CD14-positive monocyte (primary cell): ENCODE measurements around the gene BTAF1. TPM values are rescaled to one million over a fixed set of nuclear protein-coding genes. Genes with fewer than 3 reads are reported as not detected.

Experiments used
- DNase-seq, 3 donors: peaks; one replicate each; pipeline ENCODE4 v3.0.0-alpha.2; 2011 to 2022
- H2AFZ ChIP-seq: 2 replicates; pipeline ENCODE4 v1.6.0; 2012; ENCODE audit warnings: mild to moderate bottlenecking, low read depth, low read length, inconsistent platforms; ENCODE audit not compliant: insufficient read depth, poor library complexity, severe bottlenecking
- H3K27ac ChIP-seq, 2 donors: 1 replicate in 1 of 2; 2 replicates in 1 of 2; pipeline ENCODE4 v1.5.1; 2012 to 2013; ENCODE audit warnings: low read length in 2 of 2, control low read depth in 1 of 2, inconsistent platforms in 1 of 2, low read depth in 1 of 2, mild to moderate bottlenecking in 1 of 2
- H3K27me3 ChIP-seq, 2 donors: one replicate each; pipeline versions ENCODE4 v1.6.0 to v1.6.1; 2011 to 2013; ENCODE audit warnings: low read length in 2 of 2; ENCODE audit not compliant: control insufficient read depth in 2 of 2, insufficient read depth in 2 of 2
- H3K36me3 ChIP-seq, 2 donors: replicated peaks in 1 of 2; 1 replicate in 1 of 2; 2 replicates in 1 of 2; pipeline versions ENCODE4 v1.5.1 to v1.6.1; 2012 to 2013; ENCODE audit warnings: low read length in 2 of 2, control low read depth in 1 of 2, inconsistent platforms in 1 of 2, mild to moderate bottlenecking in 1 of 2; ENCODE audit not compliant: insufficient read depth in 2 of 2, control insufficient read depth in 1 of 2
- H3K4me1 ChIP-seq, 2 donors: 1 replicate in 1 of 2; 2 replicates in 1 of 2; pipeline versions ENCODE4 v1.5.1 to v1.6.1; 2012 to 2013; ENCODE audit warnings: low read length in 2 of 2, control low read depth in 1 of 2, inconsistent platforms in 1 of 2, mild to moderate bottlenecking in 1 of 2, moderate library complexity in 1 of 2; ENCODE audit not compliant: insufficient read depth in 2 of 2, control insufficient read depth in 1 of 2
- H3K4me2 ChIP-seq: replicated peaks from 2 replicates; pipeline ENCODE3; 2012; ENCODE audit warnings: low read length, moderate library complexity, mild to moderate bottlenecking; ENCODE audit not compliant: poor library complexity, severe bottlenecking; ENCODE audit errors: extremely low read depth
- H3K4me3 ChIP-seq, 3 experiments: fragments of 200-600 bp in 1 of 3; sonication (generic) in 1 of 3; replicated peaks in 1 of 3; 1 replicate in 2 of 3; 2 replicates in 1 of 3; pipeline ENCODE4 v1.5.1; 2011 to 2013; ENCODE audit warnings: low read length in 3 of 3, mild to moderate bottlenecking in 3 of 3, control low read depth in 2 of 3, low read depth in 2 of 3, inconsistent platforms in 1 of 3, moderate library complexity in 1 of 3
- H3K79me2 ChIP-seq: 2 replicates; pipeline ENCODE4 v1.6.0; 2012; ENCODE audit warnings: mild to moderate bottlenecking, control low read depth, inconsistent platforms, low read length, moderate library complexity; ENCODE audit not compliant: insufficient read depth
- H3K9ac ChIP-seq: 2 replicates; pipeline ENCODE4 v1.6.0; 2017; ENCODE audit warnings: low read length, mild to moderate bottlenecking; ENCODE audit not compliant: insufficient read depth, poor library complexity, severe bottlenecking
- H3K9me3 ChIP-seq, 2 donors: replicated peaks in 1 of 2; 1 replicate in 1 of 2; 2 replicates in 1 of 2; pipeline versions ENCODE4 v1.5.1 to v1.6.1; 2012 to 2013; ENCODE audit warnings: low read length in 2 of 2, control low read depth in 1 of 2; ENCODE audit not compliant: control insufficient read depth in 1 of 2, insufficient read depth in 1 of 2
- H4K20me1 ChIP-seq: 2 replicates; pipeline ENCODE4 v1.6.0; 2012; ENCODE audit warnings: mild to moderate bottlenecking, low read length, control low read depth, moderate library complexity; ENCODE audit not compliant: insufficient read depth
- H3K27ac Mint-ChIP-seq, 7 donors: one replicate each; pipeline ENCODE4 v1.8.0; 2020; ENCODE audit warnings: mild to moderate bottlenecking in 7 of 7, mixed read lengths in 7 of 7, moderate library complexity in 6 of 7, inconsistent platforms in 2 of 7
- H3K27me3 Mint-ChIP-seq, 3 donors: one replicate each; pipeline ENCODE4 v1.8.0; 2021 to 2022; ENCODE audit warnings: low read depth in 3 of 3, mild to moderate bottlenecking in 3 of 3, mixed read lengths in 3 of 3, moderate library complexity in 3 of 3, inconsistent platforms in 1 of 3
- H3K36me3 Mint-ChIP-seq, 2 donors: one replicate each; pipeline ENCODE4 v1.8.0; 2020; ENCODE audit warnings: mixed read lengths in 2 of 2, inconsistent platforms in 1 of 2, mild to moderate bottlenecking in 1 of 2
- H3K4me1 Mint-ChIP-seq: one replicate; pipeline ENCODE4 v1.8.0; 2020; ENCODE audit warnings: mild to moderate bottlenecking, mixed read lengths
- H3K4me3 Mint-ChIP-seq, 2 donors: one replicate each; pipeline ENCODE4 v1.8.0; 2020; ENCODE audit warnings: mild to moderate bottlenecking in 2 of 2, mixed read lengths in 2 of 2, moderate library complexity in 1 of 2
- H3K9me3 Mint-ChIP-seq, 7 donors: one replicate each; pipeline ENCODE4 v1.8.0; 2020 to 2022; ENCODE audit warnings: mixed read lengths in 7 of 7, mild to moderate bottlenecking in 6 of 7, moderate library complexity in 6 of 7, inconsistent platforms in 2 of 7
- CTCF ChIP-seq: fragments of 200-600 bp; IDR thresholded peaks from one replicate; pipeline ENCODE4 v1.8.0; 2022; ENCODE audit warnings: antibody characterized with exemption, mild to moderate bottlenecking
- WGBS: methylation state at CpG from one replicate; pipeline ENCODE4 v1.1.5; 2013; ENCODE audit warnings: missing lambda C conversion rate; ENCODE audit not compliant: insufficient coverage; 5-methylcytosine and 5-hydroxymethylcytosine counted together
- intact Hi-C, 2 donors: fragments of 100-400 bp; cut with micrococcal nuclease; formaldehyde crosslinking; loops; one replicate each; pipeline versions ENCODE4 v1.15.0 to v1.15.1; 2023
- polyA plus RNA-seq, 3 donors: library from polyadenylated mRNA; depleted of rRNA in 1 of 3; unstranded in 2 of 3; stranded (reverse) in 1 of 3; fragments of 300-500 nt in 2 of 3; fragments of >200 nt in 1 of 3; fragmentation: Illumina TruSeq in 2 of 3; gene quantifications; 1 replicate in 2 of 3; 2 replicates in 1 of 3; pipeline ENCODE4 v1.2.3, GENCODE V29; 2012 to 2021

Gene BTAF1
- polyA plus RNA-seq, 3 donors, result 3.7 to 59.8 (median 5.1) TPM

GRCh38 chr10:92064506-92064905 lies 140.9 kb downstream of the BTAF1 start:
- intact Hi-C loops, result no loop called here
- Mint-ChIP-seq H3K27ac (peak overlapping the region in 1 of 7 donors; percentile 20), H3K4me3 (no peak overlapping the region), H3K27me3 (no peaks in the 10 kb centered on the region), H3K9me3 (peaks cover 0 to 1% (median 0%) of the 10 kb centered on the region in 7 donors), H3K36me3 (peaks cover 13 to 18% of the 10 kb centered on the region in 2 donors), H3K4me1 (peaks cover 2% of the 10 kb centered on the region)
- WGBS, result no CpG with 5 or more reads among the region's 2 CpGs
- Histone ChIP-seq H3K9me3 (no peaks in the 10 kb centered on the region), H3K4me3 (no peak overlapping the region), H3K4me1 (peaks cover 0 to 3% of the 10 kb centered on the region in 2 donors), H3K27me3 (no peaks in the 10 kb centered on the region), H4K20me1 (no peaks in the 10 kb centered on the region), H3K9ac (no peak overlapping the region), H2AFZ (no peak overlapping the region), H3K36me3 (peaks cover 0 to 18% of the 10 kb centered on the region in 2 donors), H3K27ac (no peak overlapping the region), H3K79me2 (no peaks in the 10 kb centered on the region), H3K4me2 (no peak overlapping the region)
- DNase-seq, result no peak
- TF ChIP-seq CTCF, result no peak

- H3K27ac Mint-ChIP-seq, result no peak overlapping the region
- 100% methylated on average over 2 of the region's 4 CpGs for WGBS
- Histone ChIP-seq H3K4me2 (no peak overlapping the region), H4K20me1 (no peaks in the 10 kb centered on the region), H3K36me3 (peaks cover 0 to 18% of the 10 kb centered on the region in 2 donors), H3K79me2 (no peaks in the 10 kb centered on the region), H3K4me1 (no peaks in the 10 kb centered on the region), H3K4me3 (no peak overlapping the region), H2AFZ (no peak overlapping the region), H3K27me3 (no peaks in the 10 kb centered on the region), H3K9me3 (no peaks in the 10 kb centered on the region), H3K27ac (no peak overlapping the region), H3K9ac (no peak overlapping the region)
- H3K27me3 Mint-ChIP-seq, result peaks cover 0 to 1% (median 0%) of the 10 kb centered on the region in 3 donors
- H3K4me3 Mint-ChIP-seq, result no peak overlapping the region
- H3K9me3 Mint-ChIP-seq, result peaks cover 0 to 1% (median 0%) of the 10 kb centered on the region in 7 donors
- intact Hi-C loops, result no loop called here
- no peak for TF ChIP-seq CTCF
- H3K36me3 Mint-ChIP-seq, result peaks cover 10 to 26% of the 10 kb centered on the region in 2 donors
- H3K4me1 Mint-ChIP-seq, result no peaks in the 10 kb centered on the region
- DNase-seq, result no peak
These were observed 142.8 kb downstream of the BTAF1 start for GRCh38 chr10:92066386-92066785.
